SU-DHL-6 (cell line): ENCODE measurements around the gene BLCAP.
"Not testable (repeated sequence)": the region's sequence is repeated elsewhere in the genome, so short reads cannot be mapped to it uniquely, and the experiment has no call there.

Experiments
- H2AFZ ChIP-seq: fragments of 200-600 bp; sonication (generic); 2 replicates; pipeline ENCODE4 v1.6.1; 2014; ENCODE audit warnings: low read depth, mild to moderate bottlenecking, moderate library complexity, mixed read lengths, antibody characterized with exemption, low read length; ENCODE audit not compliant: severe bottlenecking
- H3F3A ChIP-seq: fragments of 200-600 bp; shearing (Covaris generic); 2 replicates; pipeline ENCODE4 v1.6.0; 2016; ENCODE audit warnings: antibody characterized with exemption, mild to moderate bottlenecking; ENCODE audit not compliant: insufficient read depth
- H3K27ac ChIP-seq: fragments of 200-600 bp; sonication (generic); 2 replicates; pipeline ENCODE4 v1.5.1; 2016; ENCODE audit warnings: low read depth, mild to moderate bottlenecking, low read length, moderate library complexity, mixed read lengths
- H3K27me3 ChIP-seq: fragments of 200-600 bp; sonication (generic), shearing (Covaris generic); 2 replicates; pipeline ENCODE4 v1.6.0; 2014; ENCODE audit warnings: mild to moderate bottlenecking, low read length
- H3K36me3 ChIP-seq: fragments of 200-600 bp; sonication (generic); 2 replicates; pipeline ENCODE4 v1.6.1; 2014; ENCODE audit warnings: mild to moderate bottlenecking, low read length, mixed read lengths
- H3K4me2 ChIP-seq: fragments of 300-600, 200-600 bp; shearing (Covaris generic), sonication (generic); 2 replicates; pipeline ENCODE4 v1.6.0; 2014; ENCODE audit warnings: low read length, low read depth, mild to moderate bottlenecking; ENCODE audit not compliant: poor library complexity, severe bottlenecking
- H3K4me3 ChIP-seq: fragments of 200-600 bp; sonication (generic); 2 replicates; pipeline ENCODE4 v1.5.1; 2014; ENCODE audit warnings: antibody characterized with exemption, low read length, mild to moderate bottlenecking, mixed read lengths; ENCODE audit not compliant: insufficient read depth, poor library complexity, severe bottlenecking
- H3K79me2 ChIP-seq: fragments of 200-600 bp; sonication (generic); 2 replicates; pipeline ENCODE4 v1.6.1; 2014; ENCODE audit warnings: mild to moderate bottlenecking, low read length, moderate library complexity; ENCODE audit not compliant: insufficient read depth
- H3K9ac ChIP-seq: fragments of 200-600 bp; sonication (generic); 2 replicates; pipeline ENCODE4 v1.7.0; 2014; ENCODE audit warnings: mild to moderate bottlenecking, low read length
- H3K9me2 ChIP-seq: fragments of 200-600 bp; sonication (generic); replicated peaks from 2 replicates; pipeline ENCODE4 v1.6.1; 2014; ENCODE audit warnings: low read length; ENCODE audit not compliant: insufficient read depth
- H3K9me3 ChIP-seq: fragments of 200-600 bp; sonication (generic); 2 replicates; pipeline ENCODE4 v1.6.1; 2014; ENCODE audit warnings: low read length, mixed read lengths; ENCODE audit not compliant: insufficient read depth
- H4K20me1 ChIP-seq: fragments of 200-600 bp; sonication (generic); 2 replicates; pipeline ENCODE4 v1.6.1; 2014; ENCODE audit warnings: low read depth, mild to moderate bottlenecking, antibody characterized with exemption, low read length, moderate library complexity, mixed read lengths
- EZH2phosphoT487 ChIP-seq: fragments of 200-600 bp; sonication (generic), shearing (Covaris generic); conservative IDR thresholded peaks from 2 replicates; pipeline ENCODE4 v1.6.1; 2018; ENCODE audit warnings: mild to moderate bottlenecking, antibody characterized with exemption, low read length, moderate library complexity, mixed read lengths
- TF ChIP-seq, protein P1 (sequence below): fragments of 200-600 bp; sonication (generic); IDR thresholded peaks from one replicate; pipeline ENCODE4 v1.5.1; 2017; ENCODE audit warnings: antibody characterized with exemption, mild to moderate bottlenecking, low read length, moderate library complexity; ENCODE audit not compliant: insufficient read depth, poor library complexity, severe bottlenecking

Gene BLCAP

DNA sequence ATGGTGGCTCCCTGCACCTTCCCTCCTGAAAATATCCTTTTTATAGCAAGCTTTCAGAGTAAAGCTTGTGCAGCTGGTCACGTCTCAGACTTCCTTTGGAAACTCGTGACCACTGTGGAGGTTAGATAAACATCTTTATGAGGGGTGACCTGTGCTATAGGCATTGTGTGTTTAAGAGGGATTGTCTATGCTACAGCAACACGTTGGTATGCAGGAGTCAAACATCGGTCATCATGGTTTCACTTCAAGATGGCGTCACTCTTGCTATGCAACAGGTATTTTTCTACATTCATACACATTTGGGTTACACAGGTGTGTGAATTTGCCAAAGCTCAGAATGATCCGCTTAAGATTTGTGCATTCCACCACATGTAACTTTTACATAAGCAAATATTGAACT is 14.6 kb upstream of the BLCAP start:
- no peaks in the 10 kb centered on the region for H4K20me1 ChIP-seq
- TF ChIP-seq EZH2phosphoT487 = no peak
- TF ChIP-seq, protein P1, sequence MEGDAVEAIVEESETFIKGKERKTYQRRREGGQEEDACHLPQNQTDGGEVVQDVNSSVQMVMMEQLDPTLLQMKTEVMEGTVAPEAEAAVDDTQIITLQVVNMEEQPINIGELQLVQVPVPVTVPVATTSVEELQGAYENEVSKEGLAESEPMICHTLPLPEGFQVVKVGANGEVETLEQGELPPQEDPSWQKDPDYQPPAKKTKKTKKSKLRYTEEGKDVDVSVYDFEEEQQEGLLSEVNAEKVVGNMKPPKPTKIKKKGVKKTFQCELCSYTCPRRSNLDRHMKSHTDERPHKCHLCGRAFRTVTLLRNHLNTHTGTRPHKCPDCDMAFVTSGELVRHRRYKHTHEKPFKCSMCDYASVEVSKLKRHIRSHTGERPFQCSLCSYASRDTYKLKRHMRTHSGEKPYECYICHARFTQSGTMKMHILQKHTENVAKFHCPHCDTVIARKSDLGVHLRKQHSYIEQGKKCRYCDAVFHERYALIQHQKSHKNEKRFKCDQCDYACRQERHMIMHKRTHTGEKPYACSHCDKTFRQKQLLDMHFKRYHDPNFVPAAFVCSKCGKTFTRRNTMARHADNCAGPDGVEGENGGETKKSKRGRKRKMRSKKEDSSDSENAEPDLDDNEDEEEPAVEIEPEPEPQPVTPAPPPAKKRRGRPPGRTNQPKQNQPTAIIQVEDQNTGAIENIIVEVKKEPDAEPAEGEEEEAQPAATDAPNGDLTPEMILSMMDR = no peak
- H3F3A ChIP-seq = no peaks in the 10 kb centered on the region
- no peaks in the 10 kb centered on the region for H3K79me2 ChIP-seq
- H3K9ac ChIP-seq = no peak overlapping the region
- H3K36me3 ChIP-seq = no peaks in the 10 kb centered on the region
- no peaks in the 10 kb centered on the region for H3K9me2 ChIP-seq
- H3K4me2 ChIP-seq = no peak overlapping the region
- H3K27me3 ChIP-seq = no peaks in the 10 kb centered on the region
- H2AFZ ChIP-seq = no peak overlapping the region
- no peak overlapping the region for H3K4me3 ChIP-seq
- no peak overlapping the region for H3K27ac ChIP-seq
- H3K9me3 ChIP-seq = no peaks in the 10 kb centered on the region

DNA sequence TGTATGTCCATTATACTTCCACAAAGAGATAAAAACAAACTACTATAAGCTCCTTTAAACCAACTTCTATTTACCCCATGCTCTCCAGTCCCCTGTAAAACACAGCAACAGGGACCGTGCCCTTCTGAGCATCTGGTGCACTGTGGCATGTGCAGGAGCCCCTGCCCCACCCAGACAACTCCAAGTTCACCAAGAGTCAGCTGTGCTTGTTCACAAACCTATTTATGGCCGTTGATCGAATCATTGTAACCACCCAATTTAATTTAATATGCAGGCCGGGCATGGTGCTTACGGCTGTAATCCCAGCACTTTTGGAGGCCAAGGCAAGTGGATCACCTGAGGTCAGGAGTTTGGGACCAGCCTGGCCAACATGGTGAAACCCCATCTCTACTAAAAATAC is 13.7 kb upstream of the BLCAP start:
- H3K79me2 ChIP-seq = no peaks in the 10 kb centered on the region
- H3K9me3 ChIP-seq = no peaks in the 10 kb centered on the region
- no peaks in the 10 kb centered on the region for H3K27me3 ChIP-seq
- no peak overlapping the region for H2AFZ ChIP-seq
- no peak overlapping the region for H3K4me2 ChIP-seq
- TF ChIP-seq EZH2phosphoT487 = no peak
- TF ChIP-seq, protein P1 = no peak
- H3F3A ChIP-seq = no peaks in the 10 kb centered on the region
- H4K20me1 ChIP-seq = no peaks in the 10 kb centered on the region
- no peaks in the 10 kb centered on the region for H3K36me3 ChIP-seq
- H3K9ac ChIP-seq = no peak overlapping the region
- no peaks in the 10 kb centered on the region for H3K9me2 ChIP-seq
- H3K27ac ChIP-seq = no peak overlapping the region
- no peak overlapping the region for H3K4me3 ChIP-seq

DNA sequence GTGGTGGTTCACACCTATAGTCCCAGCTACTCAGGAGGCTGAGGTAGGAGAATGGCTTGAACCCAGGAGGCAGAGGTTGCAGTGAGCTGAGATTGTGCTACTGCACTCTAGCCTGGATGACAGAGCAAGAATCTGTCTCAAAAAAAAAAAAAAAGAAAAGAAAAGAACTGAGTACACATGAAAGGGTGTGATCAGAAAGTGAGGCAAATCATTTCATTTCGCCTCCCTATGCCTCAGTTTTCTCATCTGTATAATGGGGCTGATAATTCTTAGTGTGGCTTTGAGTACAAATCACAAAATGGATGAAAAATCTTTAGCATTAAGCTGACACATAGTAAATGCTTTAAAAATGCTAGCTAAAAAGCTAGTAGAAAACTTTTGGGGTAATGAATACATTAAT is 13.2 kb upstream of the BLCAP start:
- H3K9ac ChIP-seq, H3F3A ChIP-seq, H3K9me3 ChIP-seq, H3K4me3 ChIP-seq, H3K4me2 ChIP-seq, H4K20me1 ChIP-seq, H3K79me2 ChIP-seq, H3K27ac ChIP-seq, H3K9me2 ChIP-seq, H3K36me3 ChIP-seq, H2AFZ ChIP-seq, H3K27me3 ChIP-seq: not testable (repeated sequence)

DNA sequence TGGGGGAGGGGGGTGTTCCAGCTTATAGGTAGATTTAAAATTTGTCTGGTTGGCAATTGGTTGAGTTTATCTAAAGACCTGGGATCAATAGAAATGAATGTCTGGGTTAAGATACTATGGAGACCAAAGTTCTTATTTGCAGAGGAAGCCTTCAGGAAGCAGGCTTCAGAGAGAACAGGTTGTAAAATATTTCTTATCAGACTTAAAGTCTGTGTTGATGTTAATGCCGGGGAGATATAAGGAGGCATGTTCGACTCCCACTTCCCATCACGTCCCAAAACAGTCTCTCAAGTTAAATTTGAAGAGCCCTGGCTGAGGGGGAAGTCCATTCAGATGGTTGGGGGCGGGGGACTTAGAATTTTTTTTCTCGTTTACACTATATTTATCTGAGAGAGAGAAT is 12.3 kb upstream of the BLCAP start:
- Histone ChIP-seq H3K4me2 (no peak overlapping the region), H3K27ac (no peak overlapping the region), H4K20me1 (no peaks in the 10 kb centered on the region), H3F3A (no peaks in the 10 kb centered on the region), H3K4me3 (no peak overlapping the region), H3K36me3 (no peaks in the 10 kb centered on the region), H3K27me3 (no peaks in the 10 kb centered on the region), H3K9me3 (no peaks in the 10 kb centered on the region), H3K9ac (no peak overlapping the region), H3K9me2 (no peaks in the 10 kb centered on the region), H3K79me2 (no peaks in the 10 kb centered on the region), H2AFZ (no peak overlapping the region)
- TF ChIP-seq, protein P1 = no peak
- no peak for TF ChIP-seq EZH2phosphoT487
